ENCODE data around the gene METAP2.
"Not testable (repeated sequence)": the region's sequence is repeated elsewhere in the genome, so short reads cannot be mapped to it uniquely, and the experiment has no call there.

Gene METAP2

DNA sequence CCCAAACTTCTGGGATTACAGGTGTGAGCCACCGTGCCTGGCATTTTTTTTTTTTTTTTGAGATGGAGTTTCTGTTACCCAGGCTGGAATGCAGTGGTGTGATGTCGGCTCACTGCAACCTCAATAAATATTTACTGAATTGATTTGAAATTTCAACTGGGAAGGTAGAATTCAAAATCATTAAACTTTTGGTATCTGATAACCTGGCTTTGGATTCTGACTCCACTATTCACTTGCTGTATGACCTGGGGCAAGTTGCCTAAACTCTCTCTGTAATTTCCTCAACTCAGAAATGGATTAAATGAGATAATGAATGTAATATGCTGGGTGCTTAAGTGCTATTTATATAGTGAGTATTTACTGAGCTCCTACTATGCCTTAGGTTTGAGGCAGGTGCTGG lies 8.7 kb upstream of the METAP2 start:
- TF ChIP-seq, protein P1, sequence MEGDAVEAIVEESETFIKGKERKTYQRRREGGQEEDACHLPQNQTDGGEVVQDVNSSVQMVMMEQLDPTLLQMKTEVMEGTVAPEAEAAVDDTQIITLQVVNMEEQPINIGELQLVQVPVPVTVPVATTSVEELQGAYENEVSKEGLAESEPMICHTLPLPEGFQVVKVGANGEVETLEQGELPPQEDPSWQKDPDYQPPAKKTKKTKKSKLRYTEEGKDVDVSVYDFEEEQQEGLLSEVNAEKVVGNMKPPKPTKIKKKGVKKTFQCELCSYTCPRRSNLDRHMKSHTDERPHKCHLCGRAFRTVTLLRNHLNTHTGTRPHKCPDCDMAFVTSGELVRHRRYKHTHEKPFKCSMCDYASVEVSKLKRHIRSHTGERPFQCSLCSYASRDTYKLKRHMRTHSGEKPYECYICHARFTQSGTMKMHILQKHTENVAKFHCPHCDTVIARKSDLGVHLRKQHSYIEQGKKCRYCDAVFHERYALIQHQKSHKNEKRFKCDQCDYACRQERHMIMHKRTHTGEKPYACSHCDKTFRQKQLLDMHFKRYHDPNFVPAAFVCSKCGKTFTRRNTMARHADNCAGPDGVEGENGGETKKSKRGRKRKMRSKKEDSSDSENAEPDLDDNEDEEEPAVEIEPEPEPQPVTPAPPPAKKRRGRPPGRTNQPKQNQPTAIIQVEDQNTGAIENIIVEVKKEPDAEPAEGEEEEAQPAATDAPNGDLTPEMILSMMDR (IDR thresholded peaks at IDR 0.05; ENCODE audit: low read depth, low read length) = no peak
- H3K4me3 ChIP-seq (replicated peaks in 1 of 2; ENCODE audit: low read depth in 2 of 2, low read length in 2 of 2) = no peak overlapping the region
- no peak for DNase-seq (ENCODE audit: low read depth in 2 of 2)

DNA sequence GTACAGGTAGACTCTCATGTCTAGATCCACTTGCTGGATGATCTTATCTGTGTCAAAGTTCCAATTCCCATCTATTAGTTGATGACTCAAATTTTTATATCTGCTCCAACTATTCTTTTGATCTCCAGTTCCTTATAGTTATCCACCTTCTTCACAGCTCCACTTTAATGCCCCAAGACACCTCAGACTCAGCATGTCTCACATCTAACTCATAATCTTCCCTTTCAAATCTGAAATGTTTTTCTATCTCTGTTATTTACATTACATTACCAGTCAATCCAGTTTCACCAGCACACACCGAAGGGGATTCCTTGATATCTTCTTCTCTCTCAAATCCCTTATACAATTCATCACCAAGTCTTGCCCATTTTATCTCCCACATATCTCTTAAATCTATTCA lies 3.7 kb upstream of the METAP2 start:
- H3K4me3 ChIP-seq (replicated peaks in 1 of 2; ENCODE audit: low read depth in 2 of 2, low read length in 2 of 2) = no peak overlapping the region
- DNase-seq (ENCODE audit: low read depth in 2 of 2) = no peak
- TF ChIP-seq, protein P1 (IDR thresholded peaks at IDR 0.05; ENCODE audit: low read depth, low read length) = no peak

DNA sequence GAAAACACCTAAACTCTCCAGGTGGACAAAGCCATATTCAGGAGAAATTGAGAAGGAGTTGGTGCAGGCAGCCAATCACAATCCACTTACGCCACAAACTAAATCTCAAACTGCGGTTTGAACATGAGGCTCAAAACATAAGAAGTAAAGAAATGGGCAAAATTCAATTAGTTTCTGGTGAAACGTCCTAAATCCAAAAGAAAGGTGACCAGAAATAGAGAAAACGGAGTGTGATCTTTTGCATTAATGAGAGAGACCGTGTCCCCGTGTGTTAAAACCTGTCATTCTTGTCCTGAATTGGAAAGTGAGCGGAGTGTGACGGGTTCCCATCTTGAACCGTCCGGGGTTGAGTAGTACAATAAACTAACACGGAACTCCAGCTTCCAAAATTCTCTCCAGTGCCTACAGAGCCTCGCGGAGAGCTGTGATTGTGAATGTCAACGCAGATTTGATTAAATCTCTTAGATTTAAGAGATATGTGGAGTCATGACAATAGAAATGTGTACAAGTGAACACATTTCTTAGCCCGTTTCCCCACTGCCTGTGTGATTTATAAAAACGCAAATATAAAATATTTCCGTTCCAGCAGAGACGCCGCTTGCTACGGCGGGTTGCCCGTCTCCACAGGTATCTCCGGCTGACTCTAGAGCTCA lies 595 bp upstream of the METAP2 start:
- peak overlapping the region; percentile 86 to 93 for H3K4me3 ChIP-seq (replicated peaks in 1 of 2; ENCODE audit: low read depth in 2 of 2, low read length in 2 of 2)
- TF ChIP-seq, protein P1 (IDR thresholded peaks at IDR 0.05; ENCODE audit: low read depth, low read length) = no peak
- peak; percentile 60 for DNase-seq (ENCODE audit: low read depth in 2 of 2)

DNA sequence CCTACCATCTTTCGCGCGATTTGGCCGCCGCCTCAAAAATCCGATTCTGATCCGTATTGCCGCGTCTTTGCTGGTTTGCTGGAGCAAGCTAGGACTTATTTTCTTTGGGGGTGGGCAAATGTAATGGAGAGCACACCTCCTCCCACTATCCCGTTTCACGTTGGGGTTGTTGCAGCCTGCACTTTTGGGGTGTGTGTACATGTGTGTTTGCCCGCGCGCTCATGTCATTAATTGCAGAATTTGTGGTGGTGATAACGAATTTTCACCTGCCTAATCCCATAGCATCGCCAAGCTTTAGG lies 657 bp downstream of the METAP2 start:
- no peak for DNase-seq (ENCODE audit: low read depth in 2 of 2)
- H3K4me3 ChIP-seq (replicated peaks in 1 of 2; ENCODE audit: low read depth in 2 of 2, low read length in 2 of 2) = peak overlapping the region; percentile 86 to 93
- TF ChIP-seq, protein P1 (IDR thresholded peaks at IDR 0.05; ENCODE audit: low read depth, low read length) = no peak

DNA sequence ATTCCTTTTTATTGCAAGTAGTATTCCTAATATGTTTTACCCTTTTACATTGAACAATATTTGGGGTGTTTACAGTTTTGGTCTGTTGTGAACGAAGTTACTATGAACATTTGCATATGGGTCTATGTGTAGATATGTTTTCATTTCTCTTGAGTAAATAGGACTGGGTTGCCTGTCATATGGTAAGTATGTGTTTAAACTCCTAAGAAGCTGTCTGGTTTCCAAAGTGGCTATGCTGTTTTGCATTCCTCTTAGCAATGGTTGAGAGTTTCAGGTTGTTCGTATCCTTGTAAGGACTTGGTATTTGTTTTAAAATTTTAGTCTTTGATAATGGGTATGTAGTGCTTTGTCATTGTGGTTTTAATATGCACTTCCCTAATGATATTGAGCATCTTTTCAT lies 6.3 kb downstream of the METAP2 start:
- TF ChIP-seq, protein P1 (IDR thresholded peaks at IDR 0.05; ENCODE audit: low read depth, low read length) = no peak
- no peak overlapping the region for H3K4me3 ChIP-seq (replicated peaks in 1 of 2; ENCODE audit: low read depth in 2 of 2, low read length in 2 of 2)
- peak in 1 of 2 donors; percentile 47 for DNase-seq (ENCODE audit: low read depth in 2 of 2)

DNA sequence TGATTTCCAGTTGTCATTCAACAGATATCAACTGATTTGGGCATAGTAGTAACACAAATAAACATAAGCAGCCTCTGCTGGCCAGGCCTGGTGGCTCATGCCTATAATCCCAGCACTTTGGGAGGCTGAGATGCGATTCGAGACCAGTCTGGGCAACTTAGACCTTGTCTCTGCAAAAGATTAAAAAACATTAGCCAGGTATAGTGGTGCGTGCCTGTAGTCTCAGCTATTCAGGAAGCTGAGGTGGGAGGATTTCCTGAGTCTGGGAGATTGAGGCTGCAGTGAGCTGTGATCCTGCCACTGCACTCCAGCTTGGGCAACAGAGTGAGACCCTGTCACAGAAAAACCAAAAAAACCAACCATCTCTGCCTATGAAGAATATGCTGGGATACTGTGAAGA lies 7.1 kb downstream of the METAP2 start:
- H3K4me3 ChIP-seq (replicated peaks in 1 of 2; ENCODE audit: low read depth in 2 of 2, low read length in 2 of 2) = no peak overlapping the region
- no peak for DNase-seq (ENCODE audit: low read depth in 2 of 2)
- TF ChIP-seq, protein P1 (IDR thresholded peaks at IDR 0.05; ENCODE audit: low read depth, low read length) = peak; percentile 4

DNA sequence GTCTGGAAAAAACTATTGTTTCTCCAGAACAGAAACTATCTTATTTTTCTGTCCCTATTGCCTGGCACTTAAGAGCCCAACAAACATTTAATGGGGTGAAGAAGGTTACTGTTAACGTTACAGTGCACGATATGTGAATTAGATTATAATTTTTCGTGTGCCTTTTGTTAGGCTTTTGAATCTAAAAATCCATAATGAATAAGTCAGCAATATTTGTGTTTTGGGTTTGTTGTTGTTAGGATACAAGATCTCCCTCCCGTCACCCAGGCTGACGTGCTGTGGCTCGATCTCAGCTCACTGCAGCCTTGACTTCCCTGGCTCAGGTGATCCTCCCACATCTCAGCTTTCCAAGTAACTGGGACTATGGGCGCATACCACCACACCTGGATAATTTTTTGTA lies 7.9 kb downstream of the METAP2 start:
- no peak for DNase-seq (ENCODE audit: low read depth in 2 of 2)

DNA sequence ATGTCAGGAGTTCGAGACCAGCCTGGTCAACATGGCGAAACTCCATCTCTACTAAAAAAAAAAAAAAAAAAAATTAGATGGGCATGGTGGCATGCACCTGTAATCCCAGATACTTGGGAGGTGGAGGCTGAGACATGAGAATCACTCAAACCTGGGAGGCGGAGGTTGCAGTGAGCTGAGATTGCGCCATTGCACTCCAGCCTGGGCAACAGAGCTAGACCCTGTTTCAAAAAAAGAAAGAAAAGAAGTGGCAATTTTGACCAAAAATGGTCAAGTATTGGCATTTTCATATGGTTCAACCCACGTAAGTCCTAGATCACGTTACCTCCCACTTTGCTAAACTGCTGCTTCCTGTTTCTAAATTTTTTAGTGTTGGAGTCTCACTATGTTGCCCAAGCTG lies 8.6 kb downstream of the METAP2 start:
- DNase-seq (ENCODE audit: low read depth in 2 of 2); H3K4me3 ChIP-seq (replicated peaks in 1 of 2; ENCODE audit: low read depth in 2 of 2, low read length in 2 of 2): not testable (repeated sequence)

More for the DNA sequence above, 7.9 kb downstream of the METAP2 start:
- H3K4me3 ChIP-seq (replicated peaks in 1 of 2; ENCODE audit: low read depth in 2 of 2, low read length in 2 of 2) = no peak overlapping the region
- TF ChIP-seq, protein P1 (IDR thresholded peaks at IDR 0.05; ENCODE audit: low read depth, low read length) = no peak
